ACHN (cell line): ENCODE data around the gene MT1M.
"Not testable (repeated sequence)": the region's sequence is repeated elsewhere in the genome, so short reads cannot be mapped to it uniquely, and the experiment has no call there.

Source experiments
- DNase-seq: peaks from one replicate; pipeline ENCODE4 v3.0.0-alpha.2; 2015
- in situ Hi-C: cut with HindIII; loops from 2 replicates; pipeline ENCODE4 v1.10.0; 2017; ENCODE audit warnings: low sequenced_read_pairs, low pct_ligation_motif_present, low pct_unique_long_range_greater_than_20kb

The MT1M gene

GRCh38 chr16:56632156-56632847 lies at the start of gene MT1M:
TSS of gene MT1M (plus strand) at chr16:56632659. CDS start at chr16:56632732, 73 bp downstream.
- in situ Hi-C loops: no loop called here
- DNase-seq: peak; percentile 71

- DNase-seq, in situ Hi-C loops: not testable (repeated sequence)
Observed at GRCh38 chr16:56582911-56583310, 49.5 kb upstream of the MT1M start.

DNA sequence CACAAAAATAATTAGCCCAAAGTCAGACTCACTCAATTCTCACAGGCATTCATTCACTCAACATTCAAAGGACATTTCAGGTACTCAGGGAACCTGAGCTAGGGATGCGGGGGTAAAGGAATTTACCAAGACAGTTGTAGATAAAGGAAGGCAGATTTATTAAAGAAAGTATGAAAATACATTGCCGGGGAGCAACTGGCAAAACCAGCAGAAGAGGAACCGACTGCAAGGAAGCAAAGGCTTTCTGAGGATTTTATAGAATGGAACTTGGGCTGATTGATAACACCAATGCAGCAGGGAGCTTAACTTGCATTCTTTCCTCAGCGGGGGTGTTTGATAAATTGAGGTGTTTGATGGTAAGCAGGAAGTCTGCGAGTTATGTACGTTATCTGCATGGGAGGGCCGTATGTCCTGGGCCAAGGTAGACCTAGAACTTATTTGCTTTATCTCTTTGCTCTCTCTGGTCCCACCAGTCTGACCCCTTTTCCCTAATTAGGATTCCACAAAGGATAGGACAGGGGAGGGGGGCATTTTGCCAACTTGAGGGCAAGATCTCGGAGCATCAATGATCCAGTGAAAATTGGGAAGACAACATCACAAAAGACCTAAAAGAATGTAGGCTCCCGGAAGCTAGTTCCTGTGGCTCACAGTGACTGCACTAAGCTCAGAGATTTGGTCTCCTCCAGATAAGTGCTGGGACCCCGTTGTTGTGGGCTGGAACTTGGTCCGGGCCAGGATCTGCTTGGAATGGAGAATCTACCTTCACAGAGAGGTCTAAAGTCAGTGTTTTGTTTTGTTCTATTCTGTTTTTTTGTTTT lies 48.9 kb upstream of the MT1M start:
- in situ Hi-C loops: no loop called here
- no peak for DNase-seq

DNA sequence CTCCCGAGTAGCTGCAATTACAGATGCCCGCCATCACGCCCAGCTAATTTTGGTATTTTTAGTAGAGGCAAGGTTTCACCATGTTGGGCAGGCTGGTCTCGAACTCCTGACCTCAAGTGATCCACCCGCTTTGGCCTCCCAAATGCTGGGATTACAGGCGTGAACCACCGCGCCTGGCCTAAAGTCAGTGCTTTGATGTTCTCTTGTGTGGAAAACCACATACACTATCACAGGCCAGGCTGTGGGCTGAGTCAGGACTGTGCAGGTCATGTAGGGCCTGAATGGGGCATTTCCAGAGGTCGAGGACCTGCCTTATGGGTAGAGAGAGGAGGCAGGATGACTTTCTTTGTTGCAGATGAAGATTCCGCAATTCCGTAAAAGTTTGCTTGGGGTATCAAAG lies 48.2 kb upstream of the MT1M start:
- in situ Hi-C loops: no loop called here
- no peak for DNase-seq

DNA sequence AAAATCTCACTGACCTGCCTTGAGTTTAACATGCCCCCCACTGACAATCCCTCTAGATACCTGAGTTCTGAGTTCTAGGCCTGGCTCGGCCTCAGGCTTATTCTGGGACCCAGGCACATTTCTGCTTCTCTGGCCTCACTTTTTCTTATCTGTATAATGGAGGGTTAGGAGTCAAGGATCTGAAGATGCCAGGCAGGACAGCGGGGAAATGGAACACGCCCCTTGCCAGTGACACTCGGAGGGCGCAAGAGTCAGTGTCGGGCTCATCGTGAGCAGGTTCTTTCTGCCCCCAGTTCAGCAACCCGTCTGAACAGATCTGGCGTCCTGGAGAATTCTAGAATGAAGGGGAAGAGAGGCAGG lies 43.7 kb upstream of the MT1M start:
- no peak for DNase-seq
- in situ Hi-C loops: no loop called here

DNA sequence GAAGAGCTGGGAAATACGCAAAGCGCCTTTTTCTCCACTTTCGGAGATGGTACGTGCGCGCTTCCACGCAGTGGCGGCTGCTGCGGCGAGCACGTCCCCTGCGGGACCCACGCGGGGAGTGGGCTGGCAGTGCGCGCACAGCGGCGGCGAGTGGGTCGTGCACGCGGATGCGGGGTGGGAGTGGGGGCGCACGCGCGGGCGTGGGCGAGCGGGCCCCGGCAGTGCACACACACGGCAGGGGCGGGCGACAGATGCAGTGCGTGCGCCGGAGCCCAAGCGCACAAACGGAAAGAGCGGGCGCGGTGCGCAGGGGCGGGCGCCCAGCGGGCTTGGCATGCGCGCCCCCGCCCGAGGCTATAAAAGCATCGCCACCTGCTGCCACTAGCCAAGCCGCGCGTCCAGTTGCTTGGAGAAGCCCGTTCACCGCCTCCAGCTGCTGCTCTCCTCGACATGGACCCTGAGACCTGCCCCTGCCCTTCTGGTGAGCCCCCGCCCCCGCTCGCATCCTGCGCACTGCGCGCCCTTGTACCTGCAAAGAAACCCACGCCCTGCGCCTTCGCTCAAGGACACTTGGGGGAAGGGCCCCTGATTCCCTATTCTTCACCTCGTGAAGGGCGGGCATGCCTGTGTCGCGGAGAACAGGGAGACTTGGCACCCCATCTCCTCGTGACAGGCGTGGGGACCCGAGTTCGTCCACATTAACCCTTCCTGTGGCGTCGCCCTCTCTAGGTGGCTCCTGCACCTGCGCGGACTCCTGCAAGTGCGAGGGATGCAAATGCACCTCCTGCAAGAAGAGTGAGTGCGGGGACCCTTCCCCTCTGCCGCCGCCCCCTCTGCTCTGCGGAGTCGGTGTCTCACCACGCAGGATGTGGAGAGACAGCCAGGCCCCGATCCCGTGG lies 43.1 kb upstream of the MT1M start, which contains the start of gene MT3:
Gene MT3, plus strand, starts transcription at position 388 of the 899 bp plus-strand sequence. Its CDS starts 63 bp downstream, at position 451.
- DNase-seq: peak; percentile 39
- in situ Hi-C loops: no loop called here

DNA sequence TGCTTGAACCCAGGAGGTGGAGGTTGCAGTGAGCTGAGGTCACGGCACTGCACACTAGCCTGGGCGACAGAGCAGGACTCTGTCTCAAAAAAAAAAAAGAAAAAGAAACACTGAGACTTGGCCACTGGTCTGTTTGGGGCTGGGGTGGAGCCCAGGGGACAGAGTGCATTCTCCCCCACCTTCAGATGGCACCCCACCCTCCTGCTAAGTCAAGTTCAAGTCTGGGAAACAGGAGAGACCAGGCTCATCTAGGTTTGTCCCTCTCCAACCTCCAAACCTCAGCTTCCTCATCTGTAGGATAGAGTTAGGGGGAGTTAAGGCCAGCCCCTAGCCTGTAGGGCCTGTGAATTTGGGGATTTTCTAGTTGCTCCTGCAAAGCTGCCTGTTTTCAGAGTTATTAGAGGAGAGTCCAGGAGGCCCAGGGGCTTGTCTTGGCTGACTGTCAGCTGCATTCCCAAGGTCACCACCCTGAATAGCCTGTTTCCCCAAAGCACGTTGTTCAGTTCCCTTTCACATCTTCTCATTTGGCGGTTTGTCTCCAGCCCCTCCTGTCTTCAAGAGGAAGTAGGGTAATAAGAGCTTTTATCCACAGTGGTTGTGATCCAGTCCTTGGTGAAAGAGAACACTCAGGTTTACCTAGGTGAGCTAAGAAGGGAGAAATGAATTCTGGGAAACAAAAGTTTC lies 40.9 kb upstream of the MT1M start:
- no peak for DNase-seq
- in situ Hi-C loops: no loop called here

DNA sequence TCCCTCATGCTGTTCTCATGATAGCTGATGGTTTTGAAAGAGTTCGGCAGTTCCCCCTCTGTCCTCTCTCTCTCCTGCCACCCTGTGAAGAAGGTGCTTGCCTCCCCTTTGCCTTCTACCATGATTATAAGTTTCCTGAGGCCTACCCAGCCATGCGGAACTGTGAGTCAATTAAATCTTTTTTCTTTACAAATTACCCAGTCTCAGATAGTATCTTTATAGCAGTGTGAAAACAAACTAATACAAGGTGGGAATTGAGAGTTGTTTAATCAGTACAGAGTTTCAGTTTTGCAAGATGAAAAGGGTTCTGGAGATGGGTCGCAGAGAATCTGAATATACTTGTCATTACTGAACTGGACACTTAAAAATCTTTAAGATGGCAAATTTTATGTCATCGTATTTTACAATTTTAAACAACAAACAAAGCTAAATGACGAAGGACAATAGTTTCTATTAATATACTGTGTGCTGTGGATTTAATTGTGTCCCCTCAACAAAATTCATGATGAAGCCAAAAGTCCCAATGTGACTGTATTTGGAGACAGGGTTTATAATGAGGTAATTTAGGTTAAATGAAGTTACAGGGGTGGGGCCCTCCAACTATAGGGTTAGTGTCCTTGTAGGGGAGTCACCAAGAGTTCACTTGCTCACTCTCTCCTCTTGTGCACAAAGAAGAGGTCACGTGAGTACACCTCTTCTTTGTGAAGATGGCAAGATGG lies 38.7 kb upstream of the MT1M start:
- no peak for DNase-seq
- in situ Hi-C loops: no loop called here

DNA sequence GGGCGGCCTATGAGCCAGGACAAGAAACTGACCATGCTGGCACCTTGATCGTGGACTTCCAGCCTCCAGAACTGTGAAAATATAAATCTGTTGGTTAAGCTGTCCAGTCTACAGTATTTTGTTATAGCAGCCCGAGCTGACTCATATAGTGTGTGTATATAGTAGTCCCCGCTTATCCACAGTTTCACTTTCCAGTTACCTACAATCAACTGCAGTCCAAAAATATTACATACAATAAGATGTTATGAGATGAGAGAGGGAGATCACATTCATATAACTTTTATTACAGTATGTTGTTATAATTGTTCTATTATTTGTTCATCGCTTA lies 38.2 kb upstream of the MT1M start:
- DNase-seq: no peak
- in situ Hi-C loops: no loop called here

- peak; percentile 73 for DNase-seq
- in situ Hi-C loops: no loop called here
Observed at GRCh38 chr16:56600398-56600999, 32.0 kb upstream of the MT1M start.

- DNase-seq: no peak
- in situ Hi-C loops: no loop called here
Observed at GRCh38 chr16:56601325-56601724, 31.1 kb upstream of the MT1M start.

DNA sequence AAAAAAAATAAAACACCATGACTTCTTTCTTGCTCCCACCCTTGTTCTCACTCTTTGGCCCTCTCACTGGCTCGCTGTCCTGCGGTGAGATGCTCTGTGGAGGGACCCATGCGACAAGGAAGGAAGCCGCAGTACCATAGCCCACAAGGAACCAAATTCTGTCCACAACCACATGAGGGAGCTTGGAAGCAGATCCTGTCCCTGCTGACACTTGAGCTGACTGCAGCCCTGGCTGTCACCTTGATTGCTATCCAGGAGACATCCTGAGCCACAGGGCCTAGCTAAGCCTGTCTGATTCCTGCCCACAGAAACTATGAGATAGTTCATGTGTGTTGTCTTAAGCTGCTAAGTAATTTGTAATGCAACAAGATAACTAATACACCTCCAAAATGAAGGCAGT lies 28.9 kb upstream of the MT1M start:
- in situ Hi-C loops: no loop called here
- DNase-seq: peak; percentile 75

- in situ Hi-C loops: no loop called here
- no peak for DNase-seq
Observed at GRCh38 chr16:56604966-56605365, 27.5 kb upstream of the MT1M start.

DNA sequence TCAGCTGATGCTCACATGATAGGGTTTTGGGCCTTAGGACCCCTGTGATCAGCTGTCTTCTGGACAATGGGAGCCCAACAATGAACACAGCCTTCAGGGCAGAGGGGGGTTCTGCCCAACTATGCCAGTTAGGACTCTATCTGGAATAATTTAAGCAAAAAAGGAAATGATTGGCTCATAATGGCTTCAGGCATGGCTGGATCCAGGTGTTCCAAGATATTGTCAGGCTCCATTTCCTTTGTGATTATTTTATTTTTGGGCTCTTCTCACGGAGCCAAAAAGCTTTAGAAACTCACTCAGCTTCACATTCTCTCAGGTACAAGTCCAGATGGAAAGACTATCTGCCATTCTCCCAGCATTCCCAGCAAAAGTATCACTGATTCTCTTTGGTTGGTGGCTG lies 27.0 kb upstream of the MT1M start:
- in situ Hi-C loops: no loop called here
- DNase-seq: no peak

GRCh38 chr16:56606071-56606475 lies 26.4 kb upstream of the MT1M start:
- DNase-seq: peak; percentile 78
- in situ Hi-C loops: no loop called here

DNA sequence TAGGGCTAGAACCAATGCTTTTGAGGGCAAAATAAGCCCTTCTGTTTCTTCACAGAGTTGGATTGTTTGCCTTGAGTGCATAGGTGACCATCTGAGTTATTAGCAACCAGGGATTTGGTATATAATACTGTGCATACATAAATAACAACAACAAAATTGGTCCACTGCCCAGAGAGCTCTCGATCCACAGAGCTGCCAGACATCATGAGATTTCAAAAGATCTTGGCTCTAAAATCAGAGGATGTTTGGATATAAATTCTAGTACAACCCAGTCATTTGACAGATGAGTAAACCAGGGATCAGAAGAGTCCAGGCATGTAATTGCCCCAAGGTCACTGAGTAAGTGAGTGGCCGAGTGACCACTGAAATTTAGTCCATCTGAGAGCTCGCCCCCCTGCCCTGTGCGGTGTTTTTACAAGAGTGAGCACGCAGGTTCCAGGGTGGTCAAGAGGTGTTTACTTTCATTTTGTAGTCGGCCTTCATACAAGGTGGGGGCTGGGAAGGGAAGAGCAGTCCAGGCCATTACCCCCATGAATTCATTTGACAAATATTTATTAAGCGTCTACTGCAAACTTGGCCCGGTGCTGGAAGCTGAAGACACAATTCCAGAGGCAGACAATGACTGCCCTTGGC lies 25.9 kb upstream of the MT1M start:
- in situ Hi-C loops: no loop called here
- peak; percentile 87 for DNase-seq

DNA sequence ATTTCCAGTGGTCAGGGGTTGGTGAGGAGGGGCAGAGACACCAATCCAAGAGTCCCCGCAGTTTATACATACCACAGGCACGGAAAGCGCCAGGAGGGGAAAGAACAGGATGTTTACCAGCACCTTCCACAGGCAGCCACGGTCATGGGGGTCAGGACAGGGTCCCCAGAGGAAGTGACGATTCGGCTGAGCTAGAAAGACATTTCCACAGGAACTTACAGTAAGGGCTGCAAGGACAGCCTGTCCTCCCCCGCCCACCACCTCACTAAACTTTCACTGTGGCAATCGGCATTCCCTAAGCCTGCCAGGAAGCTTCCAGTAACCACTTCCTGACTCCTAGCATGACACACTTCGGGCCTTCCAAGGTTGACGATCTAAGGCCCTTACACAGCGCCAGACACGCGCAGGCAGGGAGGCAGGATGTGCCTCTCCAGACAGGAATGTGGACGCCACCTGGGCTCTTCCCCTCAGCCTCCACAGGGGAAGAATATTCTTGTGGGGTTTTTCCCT lies 25.3 kb upstream of the MT1M start:
- DNase-seq: peak; percentile 99
- in situ Hi-C loops: no loop called here
